Measurements from ENCODE around the gene ANXA11. TPM values are rescaled to one million over a fixed set of nuclear protein-coding genes. Genes with fewer than 3 reads are reported as not detected.

ANXA11 gene
- total and polyA plus RNA-seq, 2 of the 8 experiments (the other 6 are each of a cell fraction or from before 2014, with no cell fraction given) = 40.5 to 84.9 TPM

- no peak for FAIRE-seq
These were observed 22.4 kb downstream of the ANXA11 start for GRCh38 chr10:80182986-80183385.

More at GRCh38 chr10:80182986-80183385, 22.4 kb downstream of the ANXA11 start:
- Histone ChIP-seq H3K4ac (replicated peaks; ENCODE audit: insufficient read length, low read depth, low read length) (no peak overlapping the region), H3K56ac (replicated peaks; ENCODE audit: insufficient read length, low read depth, low read length) (no peak overlapping the region), H2BK15ac (ENCODE audit: low read length) (no peak overlapping the region), H3K4me1 (replicated peaks in 1 of 4; ENCODE audit: control insufficient read depth in 3 of 4, insufficient read depth in 4 of 4, low read length in 3 of 4) (peaks cover 0 to 6% (median 3%) of the 10 kb centered on the region in 4 experiments; a peak in 3 of 7 replicates), H4K5ac (ENCODE audit: insufficient read length, low read depth, low read length) (no peak overlapping the region), H3K36me3 (ENCODE audit: control insufficient read depth in 2 of 4, insufficient read depth in 4 of 4, low read length in 3 of 4) (no peaks in the 10 kb centered on the region), H3K79me2 (ENCODE audit: control insufficient read depth in 1 of 2, insufficient read depth in 2 of 2, low read length in 2 of 2) (peaks cover 0 to 23% of the 10 kb centered on the region in 2 experiments; a peak in 2 of 4 replicates), H2BK5ac (ENCODE audit: low read depth, low read length) (no peak overlapping the region), H3K9ac (replicated peaks in 1 of 4; ENCODE audit: extremely low read depth in 1 of 4, low read depth in 3 of 4, low read length in 3 of 4) (no peak overlapping the region), H3K9me3 (ENCODE audit: insufficient read depth in 2 of 2, low read depth in 1 of 2, low read length in 1 of 2) (no peaks in the 10 kb centered on the region), H3K4me2 (ENCODE audit: insufficient read depth in 1 of 2, low read depth in 2 of 2, low read length in 2 of 2) (no peak overlapping the region), H3K23ac (ENCODE audit: insufficient read length) (no peak overlapping the region), H3K18ac (ENCODE audit: extremely low read depth, low read length) (no peak overlapping the region), H2BK20ac (ENCODE audit: low read length) (no peak overlapping the region), H2BK120ac (replicated peaks; ENCODE audit: low read depth, low read length) (no peak overlapping the region), H4K20me1 (replicated peaks in 1 of 2; ENCODE audit: control insufficient read depth in 1 of 2, insufficient read depth in 2 of 2, low read length in 2 of 2) (peaks cover 0 to 7% of the 10 kb centered on the region in 2 experiments), H4K8ac (ENCODE audit: extremely low read depth, insufficient read depth, low read length) (no peak overlapping the region), H2AK5ac (ENCODE audit: low read depth, low read length) (no peak overlapping the region), H3K14ac (ENCODE audit: insufficient read length) (no peak overlapping the region), H3K27me3 (replicated peaks in 1 of 4; ENCODE audit: control insufficient read depth in 3 of 4, extremely low read depth in 1 of 4, insufficient read depth in 3 of 4, low read length in 3 of 4) (no peaks in the 10 kb centered on the region), H3K23me2 (ENCODE audit: low read depth, low read length) (no peaks in the 10 kb centered on the region), H4K91ac (replicated peaks; ENCODE audit: insufficient read length, low read length) (no peak overlapping the region), H2AFZ (ENCODE audit: low read length) (no peak overlapping the region), H3K79me1 (ENCODE audit: low read depth, low read length) (peaks cover 2% of the 10 kb centered on the region), H2BK12ac (ENCODE audit: low read depth, low read length) (no peak overlapping the region), H3K4me3 (ENCODE audit: extremely low read depth in 1 of 4, insufficient read depth in 2 of 4, low read depth in 3 of 4, low read length in 4 of 4) (no peak overlapping the region), H3K27ac (ENCODE audit: low read depth, low read length) (no peak overlapping the region)
- WGBS, 2 experiments (ENCODE audit: extremely low coverage in 1 of 2, insufficient coverage in 1 of 2, insufficient read length in 1 of 2, insufficient replicate concordance in 2 of 2, low coverage in 1 of 2, low lambda C conversion rate in 2 of 2, missing lambda C conversion rate in 1 of 2) = 92% methylated on average over 6 of the region's 6 CpGs; no CpG with 5 or more reads in 1 of the 2 experiments
- no peak for DNase-seq (ENCODE audit: low read depth in 1 of 2, low spot score in 2 of 2)
- no peak for TF ChIP-seq KDM5A (IDR thresholded peaks at IDR 0.05; ENCODE audit: low read length)
- no peak for TF ChIP-seq JUN (IDR thresholded peaks at IDR 0.05; ENCODE audit: low read depth, low read length)
- no peak for TF ChIP-seq SP2 (IDR thresholded peaks at IDR 0.05; ENCODE audit: low read length)
- no peak for TF ChIP-seq ZNF274 (IDR thresholded peaks at IDR 0.05; ENCODE audit: borderline replicate concordance, extremely low read depth, low read length)
- ChIA-PET CTCF (ENCODE audit: partially characterized antibody) (interaction anchor here (0.8 to 3.1 kb wide), 8 partner anchors 12 to 254 kb away, joined by 3 to 18 read pairs (median 3); no protein-coding TSS in a partner anchor), POLR2A (ENCODE audit: partially characterized antibody) (no interaction called here)
